OCI-M1 (cell line): ENCODE results near the gene ARHGAP23.

Experiments used
- DNase-seq: peaks from one replicate; lab custom pipeline; 2025; lab: John Stamatoyannopoulos, UW

ARHGAP23 gene

DNA sequence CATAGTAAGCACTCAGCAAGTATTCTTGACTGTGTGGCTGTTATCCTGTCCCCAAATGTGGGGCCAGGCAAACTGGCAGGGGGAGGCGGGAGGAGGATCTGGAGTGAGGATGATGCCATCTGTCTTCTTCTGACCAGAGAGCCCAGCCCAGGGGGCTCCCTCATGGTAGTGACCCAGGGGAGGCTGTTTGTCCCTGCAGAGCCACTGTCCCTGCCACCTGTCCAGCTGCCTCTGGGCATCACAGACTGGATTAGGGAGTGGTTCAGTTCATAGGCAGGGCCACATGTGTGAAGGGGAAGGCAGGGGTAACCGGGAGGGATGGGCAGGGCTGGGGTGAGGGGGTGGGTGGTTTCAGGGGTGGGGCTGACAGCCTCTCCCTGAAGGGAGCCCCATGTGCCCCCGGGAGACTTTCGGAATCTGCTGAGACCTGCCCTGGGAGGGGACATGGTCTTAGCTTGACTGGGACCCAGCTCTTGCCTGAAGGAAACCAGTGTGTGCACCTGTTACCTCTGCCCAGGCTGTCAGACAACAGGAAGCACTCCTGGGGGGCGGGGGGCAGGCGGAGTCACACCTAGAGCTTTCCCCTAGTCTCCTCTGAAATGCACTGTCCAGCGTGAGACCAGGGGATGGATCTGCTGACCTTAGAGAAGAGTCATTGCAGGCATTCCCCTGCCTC, 15.2 kb downstream of the ARHGAP23 start:
- no peak for DNase-seq

DNA sequence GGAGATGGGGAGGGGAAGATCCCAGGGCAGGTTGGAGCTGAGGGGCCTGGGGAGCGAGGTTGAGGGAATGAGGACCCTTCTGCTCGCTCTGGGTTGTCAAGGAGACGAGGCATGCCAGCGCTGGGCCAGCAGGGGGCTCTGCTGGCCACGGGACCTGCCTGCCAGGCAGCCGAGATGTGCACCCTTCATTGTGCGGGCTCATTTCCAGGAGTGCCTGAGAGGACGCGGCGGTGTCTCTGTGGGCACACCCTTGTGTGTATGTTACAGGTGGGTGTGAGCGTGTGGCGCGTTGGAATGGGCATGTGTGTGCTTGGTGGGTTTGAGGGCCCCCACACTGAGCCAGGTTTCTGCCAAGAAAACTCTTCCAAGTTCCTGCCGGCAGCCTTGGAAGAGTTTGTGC, 15.9 kb downstream of the ARHGAP23 start:
- DNase-seq, result peak; percentile 72

DNA sequence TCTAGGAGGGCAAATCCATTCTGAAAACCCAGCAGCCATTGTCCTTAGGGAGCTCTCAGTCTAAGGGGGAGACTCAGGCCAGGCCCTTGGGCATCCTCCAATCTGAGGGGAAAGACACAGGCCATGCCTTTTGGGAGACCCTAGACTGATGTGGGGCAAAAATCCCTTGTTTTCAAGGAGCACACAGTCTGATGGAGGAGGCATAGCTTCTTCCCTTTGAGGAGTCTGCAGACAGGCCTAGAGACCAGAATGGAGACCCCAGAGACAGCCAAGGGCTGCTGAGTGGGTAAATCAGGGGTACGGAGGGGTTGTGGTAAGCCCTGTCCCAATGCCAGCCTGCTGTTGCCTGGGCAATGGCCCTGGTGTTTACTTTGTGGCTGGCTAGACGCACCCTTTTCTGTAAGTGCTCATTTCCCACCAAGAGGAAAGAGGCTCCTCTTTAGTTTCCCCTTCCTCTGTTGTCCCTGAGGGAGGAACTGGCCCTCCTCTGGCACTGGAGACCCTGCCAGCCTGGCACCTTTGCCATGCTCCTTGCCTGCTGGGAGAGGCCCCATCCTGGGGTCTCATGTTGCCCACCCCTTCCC, 19.3 kb downstream of the ARHGAP23 start:
- DNase-seq, result no peak

GRCh38 chr17:38448208-38448771, 20.0 kb downstream of the ARHGAP23 start:
- DNase-seq, result no peak

DNA sequence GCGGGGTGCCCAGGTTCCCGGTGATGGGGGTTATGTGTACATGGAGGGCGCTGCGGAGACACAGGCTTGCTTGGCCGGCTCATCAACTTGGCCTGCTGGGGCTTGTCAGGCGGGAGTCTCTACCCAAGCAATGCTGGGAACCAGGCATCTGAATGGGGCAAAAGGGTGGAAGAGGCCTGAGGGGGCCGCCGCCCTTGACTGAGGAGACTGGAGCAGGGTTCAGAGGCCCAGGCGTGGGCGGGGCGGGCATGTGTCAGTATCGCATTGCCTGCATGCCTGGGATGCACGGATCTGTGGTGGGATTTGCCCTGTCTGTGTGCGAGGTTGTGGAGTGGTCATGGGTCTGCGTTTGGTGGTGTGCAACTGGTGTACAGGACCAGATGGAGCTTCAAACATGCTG, 21.1 kb downstream of the ARHGAP23 start:
- DNase-seq, result no peak

GRCh38 chr17:38450557-38451029, 22.3 kb downstream of the ARHGAP23 start:
- no peak for DNase-seq

GRCh38 chr17:38451030-38451839, 23.0 kb downstream of the ARHGAP23 start:
- no peak for DNase-seq

DNA sequence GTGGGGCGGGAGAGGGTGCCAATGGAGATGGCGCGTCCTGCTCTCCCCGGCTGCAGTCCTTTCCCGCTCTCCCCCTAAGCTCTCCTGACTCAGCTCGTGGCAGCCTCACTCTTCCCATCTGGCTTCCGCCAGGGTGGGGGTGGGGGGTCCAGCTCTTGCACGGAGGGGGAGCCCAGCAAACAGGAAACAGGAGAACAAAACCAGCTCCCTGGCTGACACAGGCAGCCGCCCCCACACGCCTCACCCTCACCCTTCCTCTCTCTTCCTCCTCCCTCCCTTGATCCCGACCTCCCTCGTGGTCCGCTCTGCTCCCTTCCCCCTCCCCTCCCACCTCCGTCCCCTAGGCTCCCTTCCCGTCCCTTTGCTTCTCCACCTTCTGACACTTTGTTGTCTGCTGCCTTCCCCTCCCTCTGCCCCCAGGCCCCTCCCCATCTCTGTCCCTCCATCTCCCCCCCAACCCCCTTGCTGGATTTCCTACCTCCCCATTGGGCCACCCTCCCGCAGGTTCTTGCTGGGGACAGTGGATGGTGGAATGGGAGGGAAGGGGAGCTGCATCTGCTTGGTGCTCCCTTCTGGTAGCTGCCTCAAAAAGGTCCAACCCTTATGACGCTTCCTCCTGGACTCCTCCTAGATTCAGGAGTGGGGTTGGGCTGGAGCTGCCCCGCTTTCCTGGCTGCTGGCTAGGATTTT, 23.7 kb downstream of the ARHGAP23 start:
- DNase-seq, result no peak

DNA sequence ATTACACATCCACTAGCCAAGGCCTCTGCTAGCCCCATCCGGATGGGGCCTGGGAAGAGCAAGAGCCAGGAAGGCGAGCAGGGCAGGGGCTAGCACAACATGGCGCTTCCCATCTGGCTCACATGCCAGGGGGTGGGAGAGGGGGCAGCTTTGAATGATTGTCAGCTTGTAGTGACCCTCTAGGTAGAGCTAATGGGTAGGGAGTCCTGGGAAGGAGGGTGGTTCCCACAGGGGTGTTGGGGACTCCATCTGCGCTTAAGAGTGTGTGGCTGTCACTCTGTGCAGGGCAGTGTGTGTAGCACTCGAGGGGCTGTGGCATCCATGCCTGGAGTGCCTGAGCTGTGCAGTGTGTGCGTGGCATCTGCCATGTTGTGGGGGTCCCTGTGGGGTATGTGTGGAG, 24.5 kb downstream of the ARHGAP23 start:
- no peak for DNase-seq

GRCh38 chr17:38453951-38454421, 25.7 kb downstream of the ARHGAP23 start:
- DNase-seq, result no peak

- no peak for DNase-seq
Measured at GRCh38 chr17:38454532-38454931, 26.3 kb downstream of the ARHGAP23 start.

GRCh38 chr17:38455288-38455915, 27.1 kb downstream of the ARHGAP23 start:
- DNase-seq, result no peak

- DNase-seq, result no peak
Measured at GRCh38 chr17:38456031-38456815, 28.0 kb downstream of the ARHGAP23 start.

GRCh38 chr17:38457577-38458371, 29.5 kb downstream of the ARHGAP23 start:
- no peak for DNase-seq

GRCh38 chr17:38458521-38458920, 30.3 kb downstream of the ARHGAP23 start:
- DNase-seq, result no peak

- no peak for DNase-seq
Measured at GRCh38 chr17:38459567-38459966, 31.3 kb downstream of the ARHGAP23 start.

DNA sequence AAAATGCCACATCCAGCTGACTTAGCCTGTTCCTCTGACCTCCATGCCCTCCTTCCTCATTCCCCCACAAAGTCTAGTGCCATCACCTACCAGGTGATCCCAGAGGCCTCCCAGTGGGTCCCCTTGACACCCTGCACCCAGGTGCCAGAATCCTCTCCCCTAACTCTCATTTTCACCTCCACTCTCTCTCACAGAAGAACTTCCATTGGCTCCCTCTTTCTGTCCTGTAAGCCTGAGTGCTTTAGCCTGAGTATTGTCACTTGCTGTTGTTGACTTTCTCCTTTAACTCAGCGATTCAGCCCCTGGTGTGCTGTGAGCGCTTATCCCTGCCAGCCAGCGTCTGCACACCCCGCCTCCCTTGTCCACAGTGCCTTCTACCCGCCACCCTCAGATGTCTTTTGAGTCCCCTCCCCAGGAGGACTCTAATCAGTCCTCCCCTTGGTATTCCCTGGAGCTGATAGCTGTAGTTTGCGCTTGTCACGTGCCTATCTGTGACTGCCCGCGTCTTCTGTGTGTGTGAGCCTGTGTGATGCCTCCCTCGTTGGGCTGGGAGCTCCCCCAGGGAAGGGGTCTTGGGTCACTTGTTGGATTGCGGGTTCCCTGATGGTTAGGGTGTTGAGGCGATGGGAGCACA, 31.9 kb downstream of the ARHGAP23 start:
- DNase-seq, result peak; percentile 82

- DNase-seq, result no peak
Measured at GRCh38 chr17:38460716-38461630, 32.7 kb downstream of the ARHGAP23 start.
